Keratinocyte (primary cell): ENCODE results near the gene OR1D5. TPM values are rescaled to one million over a fixed set of nuclear protein-coding genes. Genes with fewer than 3 reads are reported as not detected.
A peak's percentile ranks its signal among the peaks of the same experiment; 100 is the strongest.

Experiments
- DNase-seq: peaks from one replicate; pipeline ENCODE4 v3.0.0-alpha.2; 2011; ENCODE audit warnings: low read depth, missing footprints, low spot score
- FAIRE-seq: peaks from 2 replicates; lab custom pipeline; 2011; peaks lifted over from hg19 to GRCh38; lab: Jason Lieb, UNC
- H2AFZ ChIP-seq: 2 replicates; pipeline ENCODE4 v1.6.0; 2012; ENCODE audit warnings: low read length, control low read depth, inconsistent platforms; ENCODE audit not compliant: control insufficient read depth
- H3K27ac ChIP-seq: 2 replicates; pipeline ENCODE4 v1.5.1; 2011; ENCODE audit warnings: low read length; ENCODE audit not compliant: control insufficient read depth, insufficient read depth
- H3K27me3 ChIP-seq: 3 replicates; pipeline ENCODE4 v1.6.0; 2011; ENCODE audit warnings: low read length; ENCODE audit not compliant: control insufficient read depth, insufficient read depth; ENCODE audit errors: extremely low read depth
- H3K36me3 ChIP-seq, 2 experiments: 2 replicates in 1 of 2; 3 replicates in 1 of 2; pipeline ENCODE4 v1.5.1; 2011; ENCODE audit warnings: low read length in 2 of 2, mild to moderate bottlenecking in 1 of 2; ENCODE audit not compliant: control insufficient read depth in 2 of 2, insufficient read depth in 2 of 2; ENCODE audit errors: extremely low read depth in 1 of 2
- H3K4me1 ChIP-seq: 3 replicates; pipeline ENCODE4 v1.5.1; 2011; ENCODE audit warnings: low read length; ENCODE audit not compliant: control insufficient read depth, insufficient read depth; ENCODE audit errors: extremely low read depth
- H3K4me2 ChIP-seq: 3 replicates; pipeline ENCODE4 v1.6.0; 2011; ENCODE audit warnings: low read depth, low read length; ENCODE audit not compliant: control insufficient read depth, insufficient read depth; ENCODE audit errors: extremely low read depth
- H3K4me3 ChIP-seq, 3 experiments: fragments of 200-600 bp in 1 of 3; sonication (generic) in 1 of 3; 2 replicates in 2 of 3; 3 replicates in 1 of 3; pipeline ENCODE4 v1.5.1; 2011 to 2016; ENCODE audit warnings: low read length in 3 of 3, mild to moderate bottlenecking in 3 of 3, control low read depth in 2 of 3, inconsistent platforms in 1 of 3, low read depth in 1 of 3, mixed read lengths in 1 of 3, mixed run types in 1 of 3, moderate library complexity in 1 of 3; ENCODE audit not compliant: control insufficient read depth in 2 of 3, insufficient read depth in 2 of 3; ENCODE audit errors: extremely low read depth in 1 of 3
- H3K79me2 ChIP-seq: 2 replicates; pipeline ENCODE4 v1.6.0; 2012; ENCODE audit warnings: low read length; ENCODE audit not compliant: control insufficient read depth, insufficient read depth
- H3K9ac ChIP-seq: 3 replicates; pipeline ENCODE4 v1.6.0; 2011; ENCODE audit warnings: low read length; ENCODE audit not compliant: control insufficient read depth, insufficient read depth; ENCODE audit errors: extremely low read depth
- H3K9me1 ChIP-seq: 3 replicates; pipeline ENCODE4 v1.6.0; 2011; ENCODE audit warnings: low read length; ENCODE audit not compliant: control insufficient read depth, insufficient read depth; ENCODE audit errors: extremely low read depth
- H3K9me3 ChIP-seq: 2 replicates; pipeline ENCODE4 v1.5.1; 2012; ENCODE audit warnings: low read depth, low read length; ENCODE audit not compliant: control insufficient read depth
- H4K20me1 ChIP-seq: 3 replicates; pipeline ENCODE4 v1.6.0; 2011; ENCODE audit warnings: low read length; ENCODE audit not compliant: control insufficient read depth, insufficient read depth; ENCODE audit errors: extremely low read depth
- EZH2 ChIP-seq: IDR thresholded peaks from one replicate; pipeline ENCODE4 v1.6.1; 2012; ENCODE audit warnings: inconsistent platforms, mild to moderate bottlenecking, low read length, moderate library complexity
- dilution Hi-C: fragments of 300-500 bp; cut with MboI; formaldehyde crosslinking; loops from one replicate; pipeline ENCODE4 v1.7.0; 2020; ENCODE audit warnings: low sequenced_read_pairs; ENCODE audit not compliant: extremely low pct_ligation_motif_present
- polyA plus RNA-seq, 5 experiments: library from polyadenylated mRNA; depleted of rRNA in 3 of 5; stranded (reverse) in 3 of 5; stranded (forward) in 1 of 5; unstranded in 1 of 5; fragments of >200 nt; gene quantifications; 1 replicate in 1 of 5; 2 replicates in 3 of 5; 3 replicates in 1 of 5; pipeline versions ENCODE4 v1.2.1 to v1.2.3, GENCODE V29; 2011 to 2012; ENCODE audit warnings: missing spikeins in 2 of 5, low read depth in 1 of 5, low replicate concordance in 1 of 5
- TF ChIP-seq, protein P1 (sequence below), 3 experiments: IDR thresholded peaks in 1 of 3; conservative IDR thresholded peaks in 1 of 3; optimal IDR thresholded peaks in 1 of 3; 2 replicates in 2 of 3; 3 replicates in 1 of 3; pipeline versions ENCODE3 to v1.5.1; 2011; ENCODE audit warnings: low read length in 3 of 3, mild to moderate bottlenecking in 3 of 3, moderate library complexity in 2 of 3, control low read depth in 1 of 3, inconsistent platforms in 1 of 3; ENCODE audit not compliant: insufficient read depth in 2 of 3; ENCODE audit errors: extremely low read depth in 1 of 3

The OR1D5 gene
- polyA plus RNA-seq, 1 donor (not counting 4 experiments of a cell fraction or from before 2014, with no cell fraction given), result not detected

- H3K27ac ChIP-seq, result no peak overlapping the region
- peaks cover 5% of the 10 kb centered on the region for H3K9me3 ChIP-seq
- dilution Hi-C loops, result no loop called here
- no peaks in the 10 kb centered on the region for H3K79me2 ChIP-seq
- DNase-seq (no peak), FAIRE-seq (no peak)
- H3K36me3 ChIP-seq, result no peaks in the 10 kb centered on the region
- H3K9me1 ChIP-seq, result no peaks in the 10 kb centered on the region
- no peak overlapping the region for H3K4me2 ChIP-seq
- no peaks in the 10 kb centered on the region for H4K20me1 ChIP-seq
- H3K9ac ChIP-seq, result no peak overlapping the region
- TF ChIP-seq, protein P1, sequence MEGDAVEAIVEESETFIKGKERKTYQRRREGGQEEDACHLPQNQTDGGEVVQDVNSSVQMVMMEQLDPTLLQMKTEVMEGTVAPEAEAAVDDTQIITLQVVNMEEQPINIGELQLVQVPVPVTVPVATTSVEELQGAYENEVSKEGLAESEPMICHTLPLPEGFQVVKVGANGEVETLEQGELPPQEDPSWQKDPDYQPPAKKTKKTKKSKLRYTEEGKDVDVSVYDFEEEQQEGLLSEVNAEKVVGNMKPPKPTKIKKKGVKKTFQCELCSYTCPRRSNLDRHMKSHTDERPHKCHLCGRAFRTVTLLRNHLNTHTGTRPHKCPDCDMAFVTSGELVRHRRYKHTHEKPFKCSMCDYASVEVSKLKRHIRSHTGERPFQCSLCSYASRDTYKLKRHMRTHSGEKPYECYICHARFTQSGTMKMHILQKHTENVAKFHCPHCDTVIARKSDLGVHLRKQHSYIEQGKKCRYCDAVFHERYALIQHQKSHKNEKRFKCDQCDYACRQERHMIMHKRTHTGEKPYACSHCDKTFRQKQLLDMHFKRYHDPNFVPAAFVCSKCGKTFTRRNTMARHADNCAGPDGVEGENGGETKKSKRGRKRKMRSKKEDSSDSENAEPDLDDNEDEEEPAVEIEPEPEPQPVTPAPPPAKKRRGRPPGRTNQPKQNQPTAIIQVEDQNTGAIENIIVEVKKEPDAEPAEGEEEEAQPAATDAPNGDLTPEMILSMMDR (optimal IDR thresholded peaks at IDR 0.05 in 1 of 3, IDR thresholded peaks at IDR 0.05 in 1 of 3, conservative IDR thresholded peaks at IDR 0.05 in 1 of 3; ENCODE audit: extremely low read depth in 1 of 3, insufficient read depth in 2 of 3, low read length in 3 of 3), result peak; percentile 35 to 48 (median 40)
- TF ChIP-seq EZH2, result no peak
- H3K27me3 ChIP-seq, result no peaks in the 10 kb centered on the region
- H3K4me1 ChIP-seq, result peaks cover 6% of the 10 kb centered on the region
- H3K4me3 ChIP-seq, result no peak overlapping the region
- no peak overlapping the region for H2AFZ ChIP-seq
Observed at GRCh38 chr17:3043737-3044365, 19.6 kb downstream of the OR1D5 start.

DNA sequence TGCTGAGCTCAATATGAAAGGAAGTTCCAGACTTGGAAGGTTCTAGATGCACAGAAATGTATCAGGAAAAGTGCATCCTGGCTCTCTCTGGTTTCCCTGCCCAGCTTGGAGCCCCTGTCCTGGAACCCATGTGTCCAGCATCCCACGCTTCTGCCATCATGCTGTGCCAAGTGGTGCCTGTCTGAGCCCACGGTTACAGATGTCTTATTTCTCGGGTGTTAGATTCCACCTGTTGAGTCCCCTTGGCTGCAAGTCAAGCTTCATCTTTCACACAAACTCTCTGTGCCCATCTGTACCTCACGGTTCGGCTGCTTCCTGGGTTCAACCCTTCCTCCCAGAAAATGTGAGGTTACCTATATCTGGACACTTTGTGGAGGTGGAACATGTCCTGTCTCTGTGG is 22.5 kb downstream of the OR1D5 start:
- Histone ChIP-seq H3K79me2 (no peaks in the 10 kb centered on the region), H3K4me2 (no peak overlapping the region), H3K36me3 (no peaks in the 10 kb centered on the region), H2AFZ (no peak overlapping the region), H3K4me1 (no peaks in the 10 kb centered on the region), H3K4me3 (no peak overlapping the region), H3K9me1 (no peaks in the 10 kb centered on the region), H3K27ac (no peak overlapping the region), H4K20me1 (no peaks in the 10 kb centered on the region), H3K9ac (no peak overlapping the region), H3K27me3 (no peaks in the 10 kb centered on the region), H3K9me3 (peaks cover 5% of the 10 kb centered on the region)
- DNase-seq (no peak), FAIRE-seq (no peak)
- TF ChIP-seq, protein P1 (optimal IDR thresholded peaks at IDR 0.05 in 1 of 3, IDR thresholded peaks at IDR 0.05 in 1 of 3, conservative IDR thresholded peaks at IDR 0.05 in 1 of 3; ENCODE audit: extremely low read depth in 1 of 3, insufficient read depth in 2 of 3, low read length in 3 of 3), result no peak
- TF ChIP-seq EZH2, result no peak
- dilution Hi-C loops, result no loop called here
